ENCODE measurements around the gene RXYLT1.
"Not testable (repeated sequence)": the region's sequence is repeated elsewhere in the genome, so short reads cannot be mapped to it uniquely, and the experiment has no call there.

The RXYLT1 gene

DNA sequence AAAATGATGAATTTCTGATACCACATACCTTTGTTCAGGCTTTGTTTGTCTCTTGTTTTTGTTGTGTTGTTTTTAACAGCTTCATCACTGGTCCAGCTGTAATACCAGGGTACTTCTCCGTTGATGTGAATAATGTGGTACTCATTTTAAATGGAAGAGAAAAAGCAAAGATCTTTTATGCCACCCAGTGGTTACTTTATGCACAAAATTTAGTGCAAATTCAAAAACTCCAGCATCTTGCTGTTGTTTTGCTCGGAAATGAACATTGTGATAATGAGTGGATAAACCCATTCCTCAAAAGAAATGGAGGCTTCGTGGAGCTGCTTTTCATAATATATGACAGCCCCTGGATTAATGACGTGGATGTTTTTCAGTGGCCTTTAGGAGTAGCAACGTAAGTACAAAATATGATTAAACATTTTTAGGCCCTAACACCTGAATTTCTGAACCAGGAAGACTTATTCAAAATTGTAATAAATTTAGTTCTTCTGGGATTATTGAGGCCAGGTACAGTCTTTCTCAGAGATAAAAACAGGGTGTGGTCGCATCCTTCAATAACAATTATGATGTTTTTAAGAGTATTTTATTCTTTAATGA, 22.4 kb downstream of the RXYLT1 start:
- no peak for DNase-seq (ENCODE audit: low read depth in 3 of 3, low spot score in 1 of 3)

DNA sequence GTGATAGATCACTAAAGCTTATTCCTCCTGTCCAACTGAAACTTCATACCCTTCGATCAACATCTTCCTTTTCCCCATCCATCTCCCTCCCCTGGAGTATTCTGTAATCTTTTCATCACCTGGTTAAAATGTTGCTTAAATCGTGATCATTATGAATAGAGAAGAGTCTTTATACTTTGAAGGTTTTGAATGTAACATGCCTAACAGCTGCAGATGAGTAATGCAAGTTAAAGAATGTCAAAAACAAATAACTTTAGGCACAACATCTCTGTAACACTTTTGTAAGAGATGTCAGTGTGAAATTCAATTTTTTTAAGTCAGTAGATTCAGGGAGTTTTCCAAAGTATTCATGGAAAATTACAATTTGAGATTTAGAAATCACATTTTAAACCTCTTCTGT, 25.0 kb downstream of the RXYLT1 start:
- DNase-seq (ENCODE audit: low read depth in 3 of 3, low spot score in 1 of 3), result no peak

DNA sequence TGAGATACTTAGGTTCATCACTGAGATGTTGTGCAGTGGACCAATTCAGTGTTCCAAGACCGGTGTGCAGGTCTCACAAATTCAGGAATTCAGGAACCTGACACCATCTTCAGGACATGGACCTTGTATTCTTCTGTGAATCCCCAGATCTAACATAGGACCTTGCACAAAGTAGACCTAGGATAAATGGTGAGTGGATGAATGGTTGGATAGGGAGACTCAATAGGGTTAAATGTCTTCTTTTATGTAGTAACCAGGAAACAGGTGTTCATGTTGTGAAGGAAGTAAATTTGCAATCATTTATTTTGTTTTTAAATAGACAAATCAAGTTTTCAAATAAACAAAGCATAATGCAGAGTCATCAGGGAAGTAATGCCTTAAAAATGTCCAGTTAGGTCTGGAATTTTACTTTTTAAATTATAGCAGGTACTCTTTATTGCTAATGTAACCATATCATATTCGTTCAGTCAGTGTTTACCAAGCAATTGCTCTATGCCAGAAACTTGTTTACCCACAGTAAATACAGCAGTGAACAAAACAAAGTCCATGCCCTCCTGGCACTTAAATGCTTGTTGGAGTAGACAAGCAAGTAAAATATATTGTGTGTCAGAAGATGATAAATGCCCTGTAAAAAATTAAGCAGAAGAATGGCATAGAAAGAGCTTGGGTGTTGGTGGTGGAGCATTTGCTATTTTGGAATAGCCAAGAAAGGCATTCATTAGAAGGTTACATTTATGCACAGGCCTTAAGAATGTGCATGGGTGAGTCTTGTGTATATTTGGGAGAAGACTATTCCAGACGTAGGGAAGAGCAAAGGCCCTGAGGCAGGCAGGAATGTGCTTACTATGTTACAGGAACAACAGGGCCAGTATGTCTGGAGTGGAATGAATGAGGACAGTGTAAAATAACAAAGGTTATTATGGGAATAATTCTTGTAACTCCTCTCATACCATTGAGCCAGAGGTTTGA, 26.3 kb downstream of the RXYLT1 start:
- no peak for DNase-seq (ENCODE audit: low read depth in 3 of 3, low spot score in 1 of 3)

DNA sequence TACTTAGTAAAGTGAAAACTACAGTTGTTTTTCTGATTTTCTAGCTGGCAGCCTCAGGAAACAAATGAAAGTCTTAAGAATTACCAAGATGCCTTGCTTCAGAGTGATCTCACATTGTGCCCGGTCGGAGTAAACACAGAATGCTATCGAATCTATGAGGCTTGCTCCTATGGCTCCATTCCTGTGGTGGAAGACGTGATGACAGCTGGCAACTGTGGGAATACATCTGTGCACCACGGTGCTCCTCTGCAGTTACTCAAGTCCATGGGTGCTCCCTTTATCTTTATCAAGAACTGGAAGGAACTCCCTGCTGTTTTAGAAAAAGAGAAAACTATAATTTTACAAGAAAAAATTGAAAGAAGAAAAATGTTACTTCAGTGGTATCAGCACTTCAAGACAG, 28.9 kb downstream of the RXYLT1 start:
- no peak for DNase-seq (ENCODE audit: low read depth in 3 of 3, low spot score in 1 of 3)

DNA sequence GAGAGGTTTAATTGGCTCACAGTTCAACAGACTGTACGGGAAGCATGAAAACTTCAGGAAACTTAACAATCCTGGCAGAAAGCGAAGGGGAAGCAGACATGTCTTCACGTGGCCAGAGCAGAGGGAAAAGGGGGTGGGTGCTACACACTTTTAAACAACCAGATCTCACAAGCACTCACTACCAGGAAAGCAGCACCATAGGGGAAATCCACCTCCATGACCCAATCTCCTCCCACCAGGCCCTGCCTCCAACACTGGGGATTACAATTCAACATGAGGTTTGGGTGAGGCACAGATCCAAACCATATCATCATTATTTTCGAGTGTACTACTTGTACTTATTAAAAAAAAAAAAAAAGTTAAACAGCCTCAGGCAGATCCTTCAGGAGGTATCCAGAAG, 29.9 kb downstream of the RXYLT1 start:
- no peak for DNase-seq (ENCODE audit: low read depth in 3 of 3, low spot score in 1 of 3)

DNA sequence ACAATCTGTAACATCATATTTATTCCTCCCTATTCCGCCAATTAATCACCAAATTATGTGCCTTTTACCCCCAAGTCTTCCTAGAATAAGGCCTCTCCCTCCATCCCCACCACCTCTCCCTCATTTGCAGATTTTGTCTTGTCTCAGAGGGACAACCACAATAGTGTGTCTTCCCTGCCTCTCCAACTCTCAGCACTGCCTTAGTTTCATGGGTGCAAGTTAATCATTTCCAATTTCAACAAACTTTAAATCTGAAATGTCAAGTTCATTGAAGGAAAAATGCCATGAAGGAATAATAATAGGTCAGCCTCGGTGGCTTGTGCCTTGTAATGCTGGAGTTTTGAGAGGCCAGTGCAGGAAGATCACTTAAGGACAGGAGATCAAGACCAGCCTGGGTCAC, 31.6 kb downstream of the RXYLT1 start:
- no peak for DNase-seq (ENCODE audit: low read depth in 3 of 3, low spot score in 1 of 3)

DNA sequence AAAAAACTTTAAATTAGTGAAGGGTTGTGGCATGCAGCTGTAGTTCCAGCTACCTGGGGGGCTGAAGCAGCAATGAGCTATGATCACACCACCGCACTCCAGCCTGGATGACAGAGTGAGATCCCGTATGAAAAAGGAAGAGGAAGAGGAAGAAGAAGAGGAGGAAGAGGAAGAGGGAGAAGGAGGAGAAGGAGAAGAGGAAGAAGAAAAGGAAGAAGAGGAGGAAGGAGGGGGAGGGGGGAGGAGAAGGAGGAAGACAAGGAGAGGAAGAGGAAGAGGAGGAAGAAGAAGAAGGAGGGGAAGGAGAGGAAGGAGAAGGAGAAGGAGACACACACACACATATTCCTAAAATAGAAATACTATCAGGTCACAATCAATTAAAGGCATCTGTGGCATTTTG, 32.0 kb downstream of the RXYLT1 start:
- no peak for DNase-seq (ENCODE audit: low read depth in 3 of 3, low spot score in 1 of 3)

DNA sequence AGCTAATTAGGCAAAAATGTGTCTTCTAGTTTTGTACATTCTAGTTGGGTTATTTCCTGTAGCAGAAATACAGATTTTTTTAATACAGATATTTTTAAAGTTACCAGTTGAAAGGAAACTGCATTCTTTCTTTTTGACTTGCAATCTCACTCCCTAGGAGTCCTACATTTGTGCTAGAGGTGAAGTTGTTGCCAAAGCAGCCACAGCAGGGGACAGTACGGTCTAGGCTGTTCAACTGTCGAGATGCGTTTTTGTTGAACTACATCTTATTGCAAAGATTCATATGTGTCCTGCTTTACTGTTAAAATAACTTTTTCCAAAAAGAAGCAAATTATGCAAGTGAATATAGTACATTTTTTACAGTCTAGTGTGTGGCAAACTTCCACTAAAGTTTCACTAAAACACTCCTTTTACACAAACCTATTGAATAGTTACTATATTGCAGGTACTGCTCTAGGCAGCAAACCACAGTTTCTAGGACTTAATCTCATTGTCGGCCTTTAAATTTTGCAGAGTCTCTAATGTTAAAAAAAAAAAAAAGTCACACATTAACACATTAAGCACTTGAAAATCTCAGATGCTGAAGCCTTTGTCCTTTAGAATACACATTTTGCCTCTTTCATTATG, 34.5 kb downstream of the RXYLT1 start:
- DNase-seq (ENCODE audit: low read depth in 3 of 3, low spot score in 1 of 3), result no peak

DNA sequence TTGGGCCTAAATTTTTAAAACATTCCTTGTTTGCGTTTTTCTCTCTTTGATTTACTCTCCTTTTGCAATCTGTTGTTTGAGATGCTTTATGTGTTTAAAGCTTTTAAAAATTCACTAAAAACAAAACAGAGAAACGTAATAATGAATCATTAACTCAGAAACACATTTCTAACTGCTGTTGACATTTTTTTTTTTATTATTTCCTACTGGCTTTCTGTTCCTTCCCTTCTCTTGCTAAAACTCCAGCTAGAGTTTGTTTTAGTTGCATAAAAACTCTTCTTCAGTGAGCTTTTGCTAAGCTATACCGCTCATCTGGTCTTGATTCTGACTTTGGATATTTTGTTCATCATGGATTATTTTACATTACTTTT, 35.8 kb downstream of the RXYLT1 start:
- DNase-seq (ENCODE audit: low read depth in 3 of 3, low spot score in 1 of 3), result no peak

DNA sequence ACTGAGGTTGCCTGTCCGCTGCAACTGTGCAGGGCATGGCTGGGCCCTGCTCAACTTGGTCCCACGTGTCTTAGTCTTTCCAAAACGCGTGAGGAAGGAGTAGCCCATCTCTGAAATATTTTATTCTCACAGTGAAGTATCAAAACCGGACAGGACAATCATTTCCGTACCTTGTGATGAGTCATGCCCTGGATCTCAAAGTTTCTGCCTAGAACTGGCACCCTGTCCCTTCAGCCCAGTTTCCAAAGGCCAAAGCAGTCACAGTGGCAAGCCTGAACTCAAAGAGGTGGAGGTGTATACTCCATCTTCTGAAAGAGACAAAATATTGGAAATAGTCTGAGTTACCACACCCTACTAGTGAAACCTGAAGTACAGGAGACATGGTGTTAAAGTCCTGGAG, 36.3 kb downstream of the RXYLT1 start:
- no peak for DNase-seq (ENCODE audit: low read depth in 3 of 3, low spot score in 1 of 3)

DNA sequence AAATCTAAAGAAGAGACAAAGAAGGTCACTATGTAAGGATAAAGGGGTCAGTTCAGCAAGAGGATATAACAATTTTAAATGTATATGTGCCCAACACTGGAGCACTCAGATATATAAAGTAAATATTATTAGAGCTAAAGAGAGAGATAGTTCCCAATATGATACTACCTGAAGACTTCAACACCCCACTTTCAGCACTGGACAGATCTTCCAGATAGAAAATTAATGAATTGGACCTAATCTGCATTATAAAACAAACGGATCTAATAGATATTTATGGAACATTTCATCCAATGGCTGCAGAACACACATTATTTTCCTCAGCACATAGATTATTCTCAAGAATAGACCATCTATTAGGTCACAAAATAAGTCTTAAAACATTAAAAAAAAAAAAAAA, 40.7 kb downstream of the RXYLT1 start:
- DNase-seq (ENCODE audit: low read depth in 3 of 3, low spot score in 1 of 3), result no peak

DNA sequence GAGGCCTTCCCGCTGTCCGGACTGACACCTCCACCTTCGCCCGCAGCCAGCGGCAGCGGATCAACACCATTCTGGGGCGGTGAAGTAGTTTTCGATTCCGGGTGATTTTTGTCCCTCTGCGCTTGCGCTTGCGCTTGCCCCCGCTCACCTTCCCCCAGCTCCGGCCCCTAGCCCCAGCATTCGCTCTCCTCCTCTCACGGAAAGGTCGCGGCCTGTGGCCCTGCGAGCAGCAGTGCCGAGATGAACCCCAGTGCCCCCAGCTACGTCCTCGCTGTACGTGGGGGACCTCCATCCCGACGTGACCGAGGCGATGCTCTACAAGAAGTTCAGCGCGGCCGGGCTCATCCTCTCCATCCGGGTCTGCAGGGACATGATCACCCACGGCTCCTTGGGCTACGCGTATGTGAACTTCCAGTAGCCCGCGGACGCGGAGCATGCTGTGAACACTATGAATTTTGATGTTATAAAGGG, 42.1 kb downstream of the RXYLT1 start:
- DNase-seq (ENCODE audit: low read depth in 3 of 3, low spot score in 1 of 3), result no peak

DNA sequence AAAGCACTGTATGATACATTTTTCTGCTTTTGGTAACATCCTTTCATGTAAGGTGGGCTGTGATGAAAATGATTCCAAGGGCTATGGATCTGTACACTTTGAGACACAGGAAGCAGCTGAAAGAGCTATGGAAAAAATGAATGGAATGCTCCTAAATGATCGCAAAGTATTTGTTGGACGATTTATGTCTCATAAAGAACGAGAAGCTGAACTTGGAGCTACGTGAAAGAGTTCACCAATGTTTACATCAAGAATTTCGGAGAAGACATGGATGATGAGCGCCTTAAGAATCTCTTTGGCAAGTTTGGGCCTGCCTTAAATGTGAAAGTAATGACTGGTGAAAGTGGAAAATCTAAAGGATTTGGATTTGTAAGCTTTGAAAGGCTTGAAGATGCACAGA, 42.6 kb downstream of the RXYLT1 start:
- no peak for DNase-seq (ENCODE audit: low read depth in 3 of 3, low spot score in 1 of 3)

DNA sequence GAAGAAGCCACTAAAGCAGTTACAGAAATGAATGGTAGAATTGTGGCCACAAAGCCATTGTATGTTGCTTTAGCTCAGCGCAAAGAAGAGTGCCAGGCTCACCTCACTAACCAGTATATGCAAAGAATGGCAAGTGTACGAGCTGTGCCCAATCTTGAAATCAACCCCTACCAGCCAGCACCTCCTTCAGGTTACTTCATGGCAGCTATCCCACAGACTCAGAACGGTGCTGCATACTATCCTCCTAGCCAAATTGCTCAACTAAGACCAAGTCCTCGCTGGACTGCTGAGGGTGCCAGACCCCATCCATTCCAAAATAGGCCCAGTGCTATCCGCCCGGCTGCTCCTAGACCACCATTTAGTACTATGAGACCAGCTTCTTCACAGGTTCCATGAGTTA, 43.3 kb downstream of the RXYLT1 start:
- DNase-seq (ENCODE audit: low read depth in 3 of 3, low spot score in 1 of 3), result no peak

DNA sequence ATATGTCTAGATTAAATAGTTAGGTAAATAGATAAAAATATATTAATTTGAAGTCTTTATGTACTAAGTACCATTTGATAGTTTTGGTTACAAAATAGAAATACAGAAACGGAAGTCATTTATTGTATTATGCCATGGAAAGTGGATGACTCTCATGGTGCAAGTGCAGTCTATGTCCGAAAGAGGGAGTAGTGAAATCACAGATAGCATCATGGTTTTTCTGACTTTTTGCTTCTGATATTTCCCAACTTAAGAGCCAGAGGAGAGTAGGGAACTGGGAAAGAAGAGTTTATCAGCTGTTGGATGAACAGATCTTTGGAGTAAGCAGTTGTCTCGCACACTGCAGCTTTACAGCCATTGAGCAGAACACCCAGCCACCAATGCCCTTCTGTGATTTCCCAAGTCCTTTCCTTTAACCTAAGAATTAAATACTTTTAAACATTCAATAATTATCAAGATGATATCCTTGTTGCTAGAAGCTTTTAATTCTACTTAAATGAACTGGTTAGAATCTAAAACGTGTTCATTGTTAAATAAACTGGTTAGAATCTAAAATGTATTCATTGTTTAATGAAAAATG, 46.4 kb downstream of the RXYLT1 start:
- no peak for DNase-seq (ENCODE audit: low read depth in 3 of 3, low spot score in 1 of 3)

DNA sequence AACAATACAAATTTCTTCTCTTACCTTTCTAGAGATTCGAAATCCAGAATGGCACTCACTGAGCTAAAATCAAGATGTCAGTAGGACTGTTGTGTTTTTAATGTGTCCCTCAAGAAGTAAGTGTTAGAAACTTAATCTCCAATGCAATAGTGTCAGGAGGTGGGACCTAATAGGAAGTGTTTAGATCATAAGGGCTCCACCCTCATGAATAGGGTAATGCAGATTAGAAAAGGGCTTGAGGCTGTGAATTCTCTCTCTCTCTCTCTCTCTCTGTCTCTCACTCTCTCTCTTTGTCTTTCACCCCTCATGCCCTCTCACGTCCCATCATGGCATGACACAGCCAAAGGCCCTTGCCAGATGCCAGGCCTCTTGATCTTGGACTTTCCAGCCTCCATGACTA, 49.2 kb downstream of the RXYLT1 start:
- DNase-seq (ENCODE audit: low read depth in 3 of 3, low spot score in 1 of 3), result no peak

DNA sequence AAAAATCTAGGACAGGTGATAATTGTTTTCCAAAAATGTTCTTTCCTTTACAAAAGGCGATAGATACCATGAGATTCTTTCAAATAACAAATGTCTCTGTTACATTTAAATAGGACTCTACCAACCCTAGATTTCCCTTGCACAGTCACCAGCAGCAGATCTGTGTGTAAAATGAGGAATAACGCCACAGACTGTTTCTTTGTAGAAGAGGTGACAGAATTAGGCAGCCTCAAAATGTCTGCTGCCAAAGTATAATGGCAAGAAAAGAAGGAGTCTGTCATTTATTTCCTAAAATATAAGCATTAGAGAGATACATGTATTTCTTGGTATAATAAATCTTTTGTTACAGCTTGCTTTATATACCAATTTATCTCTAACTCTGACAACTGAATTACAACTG, 56.3 kb downstream of the RXYLT1 start:
- no peak for DNase-seq (ENCODE audit: low read depth in 3 of 3, low spot score in 1 of 3)

DNA sequence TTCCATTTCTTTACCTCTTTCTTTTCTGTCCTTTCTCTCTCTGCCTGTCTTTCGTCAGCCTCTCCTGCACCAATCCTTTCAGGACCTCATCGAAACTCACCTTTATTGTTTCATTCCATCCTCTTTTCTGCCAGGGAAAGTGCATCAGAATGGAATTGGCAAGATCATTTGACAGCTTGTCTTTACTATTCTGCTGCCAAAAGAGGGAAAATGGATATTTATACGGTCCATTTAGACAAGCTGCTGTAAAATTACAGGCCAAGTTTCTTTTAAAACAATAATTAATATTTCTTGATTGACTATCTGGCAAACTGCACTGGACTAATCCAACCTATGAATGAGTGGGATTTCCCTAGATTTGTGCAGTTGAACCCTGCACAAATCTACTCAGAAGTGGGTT, 57.2 kb downstream of the RXYLT1 start:
- no peak for DNase-seq (ENCODE audit: low read depth in 3 of 3, low spot score in 1 of 3)

DNA sequence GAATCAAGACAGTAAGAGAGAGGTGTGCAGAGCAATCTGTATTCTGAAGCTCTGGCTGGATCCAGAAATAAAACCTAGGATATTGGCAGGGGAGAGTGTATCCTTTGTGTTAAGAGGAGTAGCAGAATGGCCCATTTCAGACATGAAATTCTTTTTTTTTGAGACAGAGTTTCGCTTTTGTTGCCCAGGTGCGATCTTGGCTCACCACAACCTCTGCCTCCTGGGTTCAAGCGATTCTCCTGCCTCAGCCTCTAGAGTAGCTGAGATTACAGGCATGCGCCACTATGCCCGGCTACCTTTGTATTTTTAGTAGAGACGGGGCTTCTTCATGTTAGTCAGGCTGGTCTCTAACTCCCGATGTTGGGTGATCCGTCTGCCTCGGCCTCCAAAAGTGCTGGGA, 58.7 kb downstream of the RXYLT1 start:
- no peak for DNase-seq (ENCODE audit: low read depth in 3 of 3, low spot score in 1 of 3)

DNA sequence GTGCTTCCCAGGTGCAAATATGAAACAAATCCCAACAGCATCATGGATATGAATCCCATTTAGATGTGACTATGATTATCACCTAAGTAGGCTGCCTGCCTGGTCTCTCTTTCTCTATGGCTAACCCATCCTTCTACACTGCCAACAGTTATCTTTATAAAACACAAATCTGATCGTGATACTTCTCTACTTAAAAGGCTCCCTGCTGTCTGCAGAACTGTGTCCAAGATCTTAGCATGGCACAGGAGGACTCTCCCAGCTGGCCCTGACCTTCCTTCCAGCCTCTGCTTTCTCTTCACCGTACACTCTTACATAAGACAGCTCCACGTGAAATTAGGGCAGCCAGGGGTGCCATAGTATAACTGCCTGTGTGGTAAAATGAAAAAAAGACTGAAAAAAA, 61.3 kb downstream of the RXYLT1 start:
- no peak for DNase-seq (ENCODE audit: low read depth in 3 of 3, low spot score in 1 of 3)

DNA sequence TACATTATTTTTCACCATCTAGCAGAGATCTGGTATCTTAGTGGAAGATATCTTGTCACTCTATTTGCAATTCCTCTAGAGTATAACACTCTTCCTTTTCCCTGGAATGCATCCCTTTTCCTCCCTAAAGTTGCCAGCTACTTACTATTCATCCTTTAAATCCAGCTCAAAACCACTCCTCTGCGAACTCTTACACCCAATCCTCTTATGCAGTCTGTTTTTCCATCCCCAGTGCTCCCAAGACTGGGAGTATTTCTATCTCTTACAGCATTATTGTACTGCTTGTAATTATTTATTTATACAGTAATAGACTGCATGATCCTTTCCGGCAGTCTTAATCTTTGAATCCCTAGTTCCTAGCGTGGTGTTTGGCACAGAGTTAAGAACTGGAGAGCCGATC, 61.9 kb downstream of the RXYLT1 start:
- no peak for DNase-seq (ENCODE audit: low read depth in 3 of 3, low spot score in 1 of 3)

DNA sequence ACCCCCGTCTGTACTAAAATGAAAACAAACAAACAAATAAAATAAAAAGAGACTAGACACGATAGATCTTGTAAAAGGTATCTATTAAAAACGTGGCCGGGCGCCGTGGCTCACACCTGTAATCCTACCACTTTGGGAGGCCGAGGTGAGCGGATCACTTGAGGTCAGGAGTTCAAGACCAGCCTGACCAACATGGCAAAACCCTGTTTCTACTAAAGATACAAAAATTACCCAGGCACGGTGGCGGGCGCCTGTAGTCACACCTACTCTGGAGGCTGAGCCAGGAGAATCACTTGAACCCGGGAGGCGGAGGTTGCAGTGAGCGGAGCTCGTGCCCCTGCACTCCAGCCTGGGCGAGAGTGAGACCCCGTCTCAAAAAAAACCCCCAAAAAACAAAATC, 63.0 kb downstream of the RXYLT1 start:
- DNase-seq (ENCODE audit: low read depth in 3 of 3, low spot score in 1 of 3), result not testable (repeated sequence)
